ENCODE measurements around the gene RNF167. TPM values are rescaled to one million over a fixed set of nuclear protein-coding genes. Genes with fewer than 3 reads are reported as not detected.

The RNF167 gene
- total RNA-seq, 1 donor from 2014 or later, result 90.7 TPM

- intact Hi-C loops (cut with micrococcal nuclease), result no loop called here
- no peak for DNase-seq
- Histone ChIP-seq H3K36me3 (peaks cover 47% of the 10 kb centered on the region), H3K27me3 (ENCODE audit: low read depth) (no peaks in the 10 kb centered on the region), H3K4me1 (peaks cover 67% of the 10 kb centered on the region), H3K27ac (replicated peaks) (peak overlapping the region; percentile 80), H3K4me3 (no peak overlapping the region), H3K9me3 (replicated peaks) (no peaks in the 10 kb centered on the region)
- TF ChIP-seq CTCF (IDR thresholded peaks at IDR 0.05; ENCODE audit: borderline replicate concordance), result no peak
These were observed 32.3 kb downstream of the RNF167 start for GRCh38 chr17:4972322-4972721.

- H3K9me3 ChIP-seq (replicated peaks), result no peaks in the 10 kb centered on the region
- TF ChIP-seq CTCF (IDR thresholded peaks at IDR 0.05; ENCODE audit: borderline replicate concordance), result no peak
- H3K4me1 ChIP-seq, result peaks cover 67% of the 10 kb centered on the region
- no peaks in the 10 kb centered on the region for H3K27me3 ChIP-seq (ENCODE audit: low read depth)
- H3K27ac ChIP-seq (replicated peaks), result peak overlapping the region; percentile 80
- peaks cover 51% of the 10 kb centered on the region for H3K36me3 ChIP-seq
- DNase-seq, result no peak
- no peak overlapping the region for H3K4me3 ChIP-seq
- intact Hi-C loops (cut with micrococcal nuclease), result no loop called here
These were observed 32.7 kb downstream of the RNF167 start for GRCh38 chr17:4972752-4973151.

- peaks cover 61% of the 10 kb centered on the region for H3K4me1 ChIP-seq
- peaks cover 58% of the 10 kb centered on the region for H3K36me3 ChIP-seq
- no peaks in the 10 kb centered on the region for H3K27me3 ChIP-seq (ENCODE audit: low read depth)
- H3K9me3 ChIP-seq (replicated peaks), result no peaks in the 10 kb centered on the region
- intact Hi-C loops (cut with micrococcal nuclease), result no loop called here
- no peak for TF ChIP-seq CTCF (IDR thresholded peaks at IDR 0.05; ENCODE audit: borderline replicate concordance)
- DNase-seq, result no peak
- H3K27ac ChIP-seq (replicated peaks), result peak overlapping the region; percentile 80
- no peak overlapping the region for H3K4me3 ChIP-seq
These were observed 33.4 kb downstream of the RNF167 start for GRCh38 chr17:4973256-4974114.

- Histone ChIP-seq H3K4me1 (peaks cover 54% of the 10 kb centered on the region), H3K36me3 (peaks cover 65% of the 10 kb centered on the region), H3K4me3 (peak overlapping the region; percentile 34), H3K27me3 (ENCODE audit: low read depth) (no peaks in the 10 kb centered on the region), H3K27ac (replicated peaks) (peak overlapping the region; percentile 80), H3K9me3 (replicated peaks) (no peaks in the 10 kb centered on the region)
- peak; percentile 54 for DNase-seq
- no peak for TF ChIP-seq CTCF (IDR thresholded peaks at IDR 0.05; ENCODE audit: borderline replicate concordance)
- intact Hi-C loops (cut with micrococcal nuclease), result no loop called here
These were observed 34.1 kb downstream of the RNF167 start for GRCh38 chr17:4974115-4974670.

GRCh38 chr17:4978726-4979125, 38.7 kb downstream of the RNF167 start:
- peaks cover 72% of the 10 kb centered on the region for H3K36me3 ChIP-seq
- peaks cover 28% of the 10 kb centered on the region for H3K4me1 ChIP-seq
- no peak for DNase-seq
- intact Hi-C loops (cut with micrococcal nuclease), result no loop called here
- H3K9me3 ChIP-seq (replicated peaks), result no peaks in the 10 kb centered on the region
- H3K4me3 ChIP-seq, result no peak overlapping the region
- no peak overlapping the region for H3K27ac ChIP-seq (replicated peaks)
- no peaks in the 10 kb centered on the region for H3K27me3 ChIP-seq (ENCODE audit: low read depth)
- TF ChIP-seq CTCF (IDR thresholded peaks at IDR 0.05; ENCODE audit: borderline replicate concordance), result no peak
